Measurements from ENCODE around the gene LRRK1.

DNA sequence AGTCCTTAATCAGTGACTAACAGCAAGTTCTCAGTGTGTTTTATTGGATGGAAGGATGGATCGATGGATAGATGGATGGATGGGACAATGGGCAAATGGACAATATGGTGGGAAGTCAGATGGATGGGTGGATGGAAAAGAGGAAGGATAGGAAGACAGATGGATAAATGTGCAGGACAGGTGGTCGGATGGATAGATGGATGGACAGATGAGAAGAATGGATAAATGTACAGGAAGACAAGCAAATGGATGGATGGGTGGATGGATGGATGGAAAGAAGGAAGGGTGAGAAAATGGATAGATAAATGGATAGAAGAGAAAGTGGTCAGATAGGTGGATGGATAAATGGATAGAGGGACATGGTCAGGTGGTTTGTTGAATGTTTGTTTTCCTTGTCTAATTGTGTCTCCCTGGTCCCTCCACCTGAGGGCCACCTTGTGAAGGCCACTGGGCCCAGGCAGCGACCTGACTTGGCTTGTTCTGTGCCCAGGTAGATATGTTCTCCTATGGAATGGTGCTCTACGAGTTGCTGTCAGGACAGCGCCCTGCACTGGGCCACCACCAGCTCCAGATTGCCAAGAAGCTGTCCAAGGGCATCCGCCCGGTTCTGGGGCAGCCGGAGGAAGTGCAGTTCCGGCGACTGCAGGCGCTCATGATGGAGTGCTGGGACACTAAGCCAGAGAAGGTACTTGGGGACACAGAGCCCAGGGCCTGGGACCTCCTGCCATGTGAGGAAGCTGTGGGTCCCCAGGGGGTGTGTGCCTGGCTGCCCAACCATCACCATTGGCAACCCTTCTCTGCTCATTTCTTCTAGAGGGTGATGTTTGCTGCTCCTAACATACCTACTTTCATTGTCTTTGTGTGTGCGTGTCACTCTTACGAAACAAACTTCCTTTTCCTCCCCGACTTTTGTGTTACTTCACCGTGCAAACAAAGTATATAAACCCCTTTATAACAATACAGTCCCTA is 137.5 kb downstream of the LRRK1 start:
- TF ChIP-seq, protein P1, sequence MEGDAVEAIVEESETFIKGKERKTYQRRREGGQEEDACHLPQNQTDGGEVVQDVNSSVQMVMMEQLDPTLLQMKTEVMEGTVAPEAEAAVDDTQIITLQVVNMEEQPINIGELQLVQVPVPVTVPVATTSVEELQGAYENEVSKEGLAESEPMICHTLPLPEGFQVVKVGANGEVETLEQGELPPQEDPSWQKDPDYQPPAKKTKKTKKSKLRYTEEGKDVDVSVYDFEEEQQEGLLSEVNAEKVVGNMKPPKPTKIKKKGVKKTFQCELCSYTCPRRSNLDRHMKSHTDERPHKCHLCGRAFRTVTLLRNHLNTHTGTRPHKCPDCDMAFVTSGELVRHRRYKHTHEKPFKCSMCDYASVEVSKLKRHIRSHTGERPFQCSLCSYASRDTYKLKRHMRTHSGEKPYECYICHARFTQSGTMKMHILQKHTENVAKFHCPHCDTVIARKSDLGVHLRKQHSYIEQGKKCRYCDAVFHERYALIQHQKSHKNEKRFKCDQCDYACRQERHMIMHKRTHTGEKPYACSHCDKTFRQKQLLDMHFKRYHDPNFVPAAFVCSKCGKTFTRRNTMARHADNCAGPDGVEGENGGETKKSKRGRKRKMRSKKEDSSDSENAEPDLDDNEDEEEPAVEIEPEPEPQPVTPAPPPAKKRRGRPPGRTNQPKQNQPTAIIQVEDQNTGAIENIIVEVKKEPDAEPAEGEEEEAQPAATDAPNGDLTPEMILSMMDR (CRISPR knock-in tag; IDR thresholded peaks at IDR 0.05): peak; percentile 58
- no peak for TF ChIP-seq TAF1 (CRISPR knock-in tag; IDR thresholded peaks at IDR 0.05)
- no peak for TF ChIP-seq ZNF792 (CRISPR knock-in tag; IDR thresholded peaks at IDR 0.05)
- TF ChIP-seq, protein P2, sequence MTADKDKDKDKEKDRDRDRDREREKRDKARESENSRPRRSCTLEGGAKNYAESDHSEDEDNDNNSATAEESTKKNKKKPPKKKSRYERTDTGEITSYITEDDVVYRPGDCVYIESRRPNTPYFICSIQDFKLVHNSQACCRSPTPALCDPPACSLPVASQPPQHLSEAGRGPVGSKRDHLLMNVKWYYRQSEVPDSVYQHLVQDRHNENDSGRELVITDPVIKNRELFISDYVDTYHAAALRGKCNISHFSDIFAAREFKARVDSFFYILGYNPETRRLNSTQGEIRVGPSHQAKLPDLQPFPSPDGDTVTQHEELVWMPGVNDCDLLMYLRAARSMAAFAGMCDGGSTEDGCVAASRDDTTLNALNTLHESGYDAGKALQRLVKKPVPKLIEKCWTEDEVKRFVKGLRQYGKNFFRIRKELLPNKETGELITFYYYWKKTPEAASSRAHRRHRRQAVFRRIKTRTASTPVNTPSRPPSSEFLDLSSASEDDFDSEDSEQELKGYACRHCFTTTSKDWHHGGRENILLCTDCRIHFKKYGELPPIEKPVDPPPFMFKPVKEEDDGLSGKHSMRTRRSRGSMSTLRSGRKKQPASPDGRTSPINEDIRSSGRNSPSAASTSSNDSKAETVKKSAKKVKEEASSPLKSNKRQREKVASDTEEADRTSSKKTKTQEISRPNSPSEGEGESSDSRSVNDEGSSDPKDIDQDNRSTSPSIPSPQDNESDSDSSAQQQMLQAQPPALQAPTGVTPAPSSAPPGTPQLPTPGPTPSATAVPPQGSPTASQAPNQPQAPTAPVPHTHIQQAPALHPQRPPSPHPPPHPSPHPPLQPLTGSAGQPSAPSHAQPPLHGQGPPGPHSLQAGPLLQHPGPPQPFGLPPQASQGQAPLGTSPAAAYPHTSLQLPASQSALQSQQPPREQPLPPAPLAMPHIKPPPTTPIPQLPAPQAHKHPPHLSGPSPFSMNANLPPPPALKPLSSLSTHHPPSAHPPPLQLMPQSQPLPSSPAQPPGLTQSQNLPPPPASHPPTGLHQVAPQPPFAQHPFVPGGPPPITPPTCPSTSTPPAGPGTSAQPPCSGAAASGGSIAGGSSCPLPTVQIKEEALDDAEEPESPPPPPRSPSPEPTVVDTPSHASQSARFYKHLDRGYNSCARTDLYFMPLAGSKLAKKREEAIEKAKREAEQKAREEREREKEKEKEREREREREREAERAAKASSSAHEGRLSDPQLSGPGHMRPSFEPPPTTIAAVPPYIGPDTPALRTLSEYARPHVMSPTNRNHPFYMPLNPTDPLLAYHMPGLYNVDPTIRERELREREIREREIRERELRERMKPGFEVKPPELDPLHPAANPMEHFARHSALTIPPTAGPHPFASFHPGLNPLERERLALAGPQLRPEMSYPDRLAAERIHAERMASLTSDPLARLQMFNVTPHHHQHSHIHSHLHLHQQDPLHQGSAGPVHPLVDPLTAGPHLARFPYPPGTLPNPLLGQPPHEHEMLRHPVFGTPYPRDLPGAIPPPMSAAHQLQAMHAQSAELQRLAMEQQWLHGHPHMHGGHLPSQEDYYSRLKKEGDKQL (CRISPR knock-in tag; IDR thresholded peaks at IDR 0.05; ENCODE audit: low read depth): no peak
- TF ChIP-seq, protein P3, sequence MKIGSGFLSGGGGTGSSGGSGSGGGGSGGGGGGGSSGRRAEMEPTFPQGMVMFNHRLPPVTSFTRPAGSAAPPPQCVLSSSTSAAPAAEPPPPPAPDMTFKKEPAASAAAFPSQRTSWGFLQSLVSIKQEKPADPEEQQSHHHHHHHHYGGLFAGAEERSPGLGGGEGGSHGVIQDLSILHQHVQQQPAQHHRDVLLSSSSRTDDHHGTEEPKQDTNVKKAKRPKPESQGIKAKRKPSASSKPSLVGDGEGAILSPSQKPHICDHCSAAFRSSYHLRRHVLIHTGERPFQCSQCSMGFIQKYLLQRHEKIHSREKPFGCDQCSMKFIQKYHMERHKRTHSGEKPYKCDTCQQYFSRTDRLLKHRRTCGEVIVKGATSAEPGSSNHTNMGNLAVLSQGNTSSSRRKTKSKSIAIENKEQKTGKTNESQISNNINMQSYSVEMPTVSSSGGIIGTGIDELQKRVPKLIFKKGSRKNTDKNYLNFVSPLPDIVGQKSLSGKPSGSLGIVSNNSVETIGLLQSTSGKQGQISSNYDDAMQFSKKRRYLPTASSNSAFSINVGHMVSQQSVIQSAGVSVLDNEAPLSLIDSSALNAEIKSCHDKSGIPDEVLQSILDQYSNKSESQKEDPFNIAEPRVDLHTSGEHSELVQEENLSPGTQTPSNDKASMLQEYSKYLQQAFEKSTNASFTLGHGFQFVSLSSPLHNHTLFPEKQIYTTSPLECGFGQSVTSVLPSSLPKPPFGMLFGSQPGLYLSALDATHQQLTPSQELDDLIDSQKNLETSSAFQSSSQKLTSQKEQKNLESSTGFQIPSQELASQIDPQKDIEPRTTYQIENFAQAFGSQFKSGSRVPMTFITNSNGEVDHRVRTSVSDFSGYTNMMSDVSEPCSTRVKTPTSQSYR (CRISPR knock-in tag; IDR thresholded peaks at IDR 0.05; ENCODE audit: borderline replicate concordance): no peak
- no peak for TF ChIP-seq HOXA7 (CRISPR knock-in tag; IDR thresholded peaks at IDR 0.05)
- peak in 1 of 2 experiments; percentile 30; a peak in 1 of 4 replicates for TF ChIP-seq EP300 (IDR thresholded peaks at IDR 0.05; ENCODE audit: low read depth in 2 of 2, low read length in 2 of 2)
- 0 out of 2 replicates have a peak, but pooled peaks have one; percentile 2 for TF ChIP-seq EP300 (CRISPR knock-in tag; IDR thresholded peaks at IDR 0.05; ENCODE audit: borderline replicate concordance)
- no peak for TF ChIP-seq POLR2AphosphoS5 (IDR thresholded peaks at IDR 0.05; ENCODE audit: low read depth, low read length)
- no peak for TF ChIP-seq GABPA (IDR thresholded peaks at IDR 0.05; ENCODE audit: low read depth, low read length)
- TF ChIP-seq GABPA (CRISPR knock-in tag; IDR thresholded peaks at IDR 0.05; ENCODE audit: low read depth): no peak
- TF ChIP-seq, protein P4, sequence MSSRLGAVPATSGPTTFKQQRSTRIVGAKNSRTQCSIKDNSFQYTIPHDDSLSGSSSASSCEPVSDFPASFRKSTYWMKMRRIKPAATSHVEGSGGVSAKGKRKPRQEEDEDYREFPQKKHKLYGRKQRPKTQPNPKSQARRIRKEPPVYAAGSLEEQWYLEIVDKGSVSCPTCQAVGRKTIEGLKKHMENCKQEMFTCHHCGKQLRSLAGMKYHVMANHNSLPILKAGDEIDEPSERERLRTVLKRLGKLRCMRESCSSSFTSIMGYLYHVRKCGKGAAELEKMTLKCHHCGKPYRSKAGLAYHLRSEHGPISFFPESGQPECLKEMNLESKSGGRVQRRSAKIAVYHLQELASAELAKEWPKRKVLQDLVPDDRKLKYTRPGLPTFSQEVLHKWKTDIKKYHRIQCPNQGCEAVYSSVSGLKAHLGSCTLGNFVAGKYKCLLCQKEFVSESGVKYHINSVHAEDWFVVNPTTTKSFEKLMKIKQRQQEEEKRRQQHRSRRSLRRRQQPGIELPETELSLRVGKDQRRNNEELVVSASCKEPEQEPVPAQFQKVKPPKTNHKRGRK (CRISPR knock-in tag; IDR thresholded peaks at IDR 0.05): no peak
- no peak for TF ChIP-seq RFX5 (IDR thresholded peaks at IDR 0.05; ENCODE audit: low read depth, low read length)
- no peak for TF ChIP-seq IRF2 (CRISPR knock-in tag; IDR thresholded peaks at IDR 0.05)
